NCI-H1694 treated with DMSO at 0.1 percent for 48 hours (cell line): ENCODE measurements around the gene COA3.
"Not testable (repeated sequence)": the region's sequence is repeated elsewhere in the genome, so short reads cannot be mapped to it uniquely, and the experiment has no call there.

ENCODE experiments used
- DNase-seq: peaks from one replicate; lab custom pipeline; 2025; lab: John Stamatoyannopoulos, UW

COA3 gene

GRCh38 chr17:42781639-42782165 lies 16.8 kb downstream of the COA3 start:
- DNase-seq = no peak

- DNase-seq = no peak
Observed at GRCh38 chr17:42780851-42781638, 17.5 kb downstream of the COA3 start.

GRCh38 chr17:42779936-42780850 lies 18.3 kb downstream of the COA3 start, which contains the start of gene WNK4:
Gene WNK4 (plus strand): TSS chr17:42780610. CDS start chr17:42780699, 89 bp downstream.
- DNase-seq = no peak

- no peak for DNase-seq
Observed at GRCh38 chr17:42779304-42779935, 19.1 kb downstream of the COA3 start.

- DNase-seq = no peak
Observed at GRCh38 chr17:42778570-42778969, 19.9 kb downstream of the COA3 start.

- no peak for DNase-seq
Observed at GRCh38 chr17:42775534-42776098, 22.9 kb downstream of the COA3 start.

GRCh38 chr17:42774066-42774745 lies 24.3 kb downstream of the COA3 start:
- no peak for DNase-seq

- DNase-seq = peak; percentile 79
Observed at GRCh38 chr17:42773290-42774035, 25.0 kb downstream of the COA3 start, which contains the start of gene VPS25. Gene VPS25 (plus strand): TSS chr17:42773449. CDS start chr17:42773476, 27 bp downstream.

- DNase-seq = no peak
Observed at GRCh38 chr17:42772945-42773289, 25.6 kb downstream of the COA3 start.

- DNase-seq = not testable (repeated sequence)
Observed at GRCh38 chr17:42769964-42770363, 28.5 kb downstream of the COA3 start.

GRCh38 chr17:42768006-42768405 lies 30.5 kb downstream of the COA3 start:
- DNase-seq = not testable (repeated sequence)

- DNase-seq = no peak
Observed at GRCh38 chr17:42767512-42767911, 31.0 kb downstream of the COA3 start.

GRCh38 chr17:42766124-42766523 lies 32.4 kb downstream of the COA3 start:
- no peak for DNase-seq

- DNase-seq = no peak
Observed at GRCh38 chr17:42761638-42762037, 36.9 kb downstream of the COA3 start.

- no peak for DNase-seq
Observed at GRCh38 chr17:42760652-42761581, 37.6 kb downstream of the COA3 start, which contains the start of gene RAMP2. Gene RAMP2 (plus strand): TSS chr17:42761227. CDS start chr17:42761262, 35 bp downstream.

GRCh38 chr17:42759982-42760651 lies 38.4 kb downstream of the COA3 start:
- no peak for DNase-seq

GRCh38 chr17:42754782-42755181 lies 43.7 kb downstream of the COA3 start:
- DNase-seq = no peak

- no peak for DNase-seq
Observed at GRCh38 chr17:42751628-42752027, 46.9 kb downstream of the COA3 start.
